PFSK-1 (cell line): ENCODE data around the gene ARHGAP27.

Experiments
- FOXP2 ChIP-seq: optimal IDR thresholded peaks from 2 replicates; pipeline ENCODE3; 2011; ENCODE audit warnings: borderline replicate concordance, control low read depth, inconsistent platforms; ENCODE audit not compliant: insufficient read depth; ENCODE audit errors: extremely low read length, extremely low read depth
- POLR2AphosphoS5 ChIP-seq: IDR thresholded peaks from 2 replicates; pipeline ENCODE4 v1.6.1; 2012; ENCODE audit warnings: low read depth, mild to moderate bottlenecking, control low read depth, low read length, moderate library complexity
- SIN3A ChIP-seq: IDR thresholded peaks from 2 replicates; pipeline ENCODE4 v1.6.1; 2012; ENCODE audit warnings: mild to moderate bottlenecking, low read length, moderate library complexity, borderline replicate concordance; ENCODE audit not compliant: insufficient read depth
- TAF1 ChIP-seq: IDR thresholded peaks from 2 replicates; pipeline ENCODE4 v1.6.1; 2012; ENCODE audit warnings: low read length, control low read depth, borderline replicate concordance; ENCODE audit not compliant: insufficient read depth
- TF ChIP-seq, protein P1 (sequence below), 2 experiments: IDR thresholded peaks; 2 replicates each; pipeline versions ENCODE4 v1.6.1 to v1.8.0; 2011 to 2012; ENCODE audit warnings: low read depth in 2 of 2, low read length in 2 of 2, control low read depth in 1 of 2, inconsistent platforms in 1 of 2, mild to moderate bottlenecking in 1 of 2, moderate library complexity in 1 of 2; ENCODE audit not compliant: insufficient read depth in 1 of 2

The ARHGAP27 gene

DNA sequence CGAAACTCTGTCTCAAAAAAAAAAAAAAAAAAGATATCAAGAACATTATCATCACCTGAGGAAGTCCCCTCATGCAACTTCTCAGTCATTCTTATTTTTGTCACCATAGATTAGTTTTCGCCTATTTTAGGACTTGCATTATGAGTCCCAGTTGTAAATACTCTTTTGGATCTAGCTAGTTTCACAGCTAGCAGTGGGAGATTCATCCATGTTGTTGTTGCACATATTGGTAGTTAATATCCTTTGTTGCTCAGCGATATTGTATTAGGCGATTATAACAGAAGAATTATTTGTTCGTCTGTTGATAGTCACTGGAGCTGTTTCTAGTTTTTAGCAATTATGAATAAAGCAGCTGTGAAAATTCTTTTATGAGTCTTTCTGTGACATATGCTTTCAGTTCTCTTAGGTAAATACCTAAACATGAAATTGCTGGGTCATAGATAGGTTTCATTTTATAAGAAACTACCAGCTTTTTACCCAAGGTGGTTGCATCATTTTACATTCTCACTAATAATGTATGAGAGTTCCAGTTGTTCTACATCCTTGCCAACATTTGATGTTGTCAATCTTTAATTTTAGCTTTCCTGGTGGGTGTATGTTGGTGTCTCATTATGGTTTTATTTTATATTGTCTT, 75.2 kb downstream of the ARHGAP27 start:
- TF ChIP-seq POLR2AphosphoS5 = no peak
- TF ChIP-seq TAF1 = no peak
- no peak for TF ChIP-seq FOXP2
- TF ChIP-seq SIN3A = no peak
- TF ChIP-seq, protein P1, sequence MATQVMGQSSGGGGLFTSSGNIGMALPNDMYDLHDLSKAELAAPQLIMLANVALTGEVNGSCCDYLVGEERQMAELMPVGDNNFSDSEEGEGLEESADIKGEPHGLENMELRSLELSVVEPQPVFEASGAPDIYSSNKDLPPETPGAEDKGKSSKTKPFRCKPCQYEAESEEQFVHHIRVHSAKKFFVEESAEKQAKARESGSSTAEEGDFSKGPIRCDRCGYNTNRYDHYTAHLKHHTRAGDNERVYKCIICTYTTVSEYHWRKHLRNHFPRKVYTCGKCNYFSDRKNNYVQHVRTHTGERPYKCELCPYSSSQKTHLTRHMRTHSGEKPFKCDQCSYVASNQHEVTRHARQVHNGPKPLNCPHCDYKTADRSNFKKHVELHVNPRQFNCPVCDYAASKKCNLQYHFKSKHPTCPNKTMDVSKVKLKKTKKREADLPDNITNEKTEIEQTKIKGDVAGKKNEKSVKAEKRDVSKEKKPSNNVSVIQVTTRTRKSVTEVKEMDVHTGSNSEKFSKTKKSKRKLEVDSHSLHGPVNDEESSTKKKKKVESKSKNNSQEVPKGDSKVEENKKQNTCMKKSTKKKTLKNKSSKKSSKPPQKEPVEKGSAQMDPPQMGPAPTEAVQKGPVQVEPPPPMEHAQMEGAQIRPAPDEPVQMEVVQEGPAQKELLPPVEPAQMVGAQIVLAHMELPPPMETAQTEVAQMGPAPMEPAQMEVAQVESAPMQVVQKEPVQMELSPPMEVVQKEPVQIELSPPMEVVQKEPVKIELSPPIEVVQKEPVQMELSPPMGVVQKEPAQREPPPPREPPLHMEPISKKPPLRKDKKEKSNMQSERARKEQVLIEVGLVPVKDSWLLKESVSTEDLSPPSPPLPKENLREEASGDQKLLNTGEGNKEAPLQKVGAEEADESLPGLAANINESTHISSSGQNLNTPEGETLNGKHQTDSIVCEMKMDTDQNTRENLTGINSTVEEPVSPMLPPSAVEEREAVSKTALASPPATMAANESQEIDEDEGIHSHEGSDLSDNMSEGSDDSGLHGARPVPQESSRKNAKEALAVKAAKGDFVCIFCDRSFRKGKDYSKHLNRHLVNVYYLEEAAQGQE (IDR thresholded peaks at IDR 0.05; ENCODE audit: insufficient read depth in 1 of 2, low read depth in 2 of 2, low read length in 2 of 2) = no peak

DNA sequence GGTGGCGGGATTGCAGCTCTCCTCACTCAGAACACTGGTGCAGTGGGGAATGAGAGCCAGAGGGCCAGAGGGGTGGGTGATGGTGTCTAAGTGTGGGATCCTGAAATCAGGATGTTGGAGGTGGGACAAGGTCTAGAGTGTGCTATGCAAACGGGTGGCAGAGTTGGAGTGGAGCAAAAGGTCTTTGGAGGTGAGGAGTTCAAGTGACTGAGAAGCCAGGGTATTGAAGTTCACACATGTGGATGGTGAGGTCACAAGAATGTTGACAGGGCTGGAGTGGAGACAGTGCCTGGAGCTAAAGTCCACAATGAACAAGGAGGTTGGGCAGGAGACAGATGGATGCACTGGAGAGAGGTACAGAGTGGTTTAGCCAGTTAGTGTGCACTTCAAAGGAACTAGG, 77.6 kb downstream of the ARHGAP27 start:
- TF ChIP-seq TAF1 = no peak
- TF ChIP-seq, protein P1 (IDR thresholded peaks at IDR 0.05; ENCODE audit: insufficient read depth in 1 of 2, low read depth in 2 of 2, low read length in 2 of 2) = no peak
- no peak for TF ChIP-seq SIN3A

DNA sequence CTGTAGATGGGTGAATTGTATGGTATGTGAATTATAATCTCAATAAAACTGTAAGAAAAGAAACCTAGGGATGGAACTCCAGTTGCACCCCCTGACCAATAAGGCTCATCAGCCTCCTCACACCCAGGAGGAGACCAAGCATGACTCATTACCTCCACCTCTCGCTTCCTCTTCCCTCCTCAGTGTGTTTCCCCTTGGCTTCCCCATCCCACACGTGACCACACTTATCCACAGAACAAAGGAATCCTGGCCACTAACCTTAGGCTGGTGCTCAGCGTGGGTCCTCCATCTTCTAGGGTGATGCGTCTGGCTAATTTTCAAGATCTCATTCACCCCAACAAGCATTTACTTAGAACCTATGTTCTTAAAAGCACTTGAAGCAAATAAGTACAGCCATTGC, 79.6 kb downstream of the ARHGAP27 start:
- no peak for TF ChIP-seq TAF1

DNA sequence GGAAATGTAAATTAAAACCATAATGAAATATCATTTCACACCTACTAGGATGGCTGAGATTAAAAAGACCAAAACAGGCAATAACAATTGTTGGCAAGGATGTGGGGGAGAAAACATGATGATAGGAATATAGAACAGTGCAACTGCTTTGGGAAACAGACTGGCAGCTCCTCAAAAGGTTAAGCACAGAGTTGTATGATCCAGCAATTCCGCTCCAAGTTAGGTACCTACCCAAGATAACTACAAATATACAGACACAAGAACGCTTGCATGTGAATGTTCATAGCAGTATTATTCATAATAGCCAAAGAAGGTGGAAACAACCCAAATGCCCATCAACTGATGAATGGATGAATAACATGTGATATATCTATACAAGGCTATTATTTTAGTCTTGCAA, 80.8 kb downstream of the ARHGAP27 start:
- no peak for TF ChIP-seq FOXP2
- no peak for TF ChIP-seq POLR2AphosphoS5
- TF ChIP-seq, protein P1 (IDR thresholded peaks at IDR 0.05; ENCODE audit: insufficient read depth in 1 of 2, low read depth in 2 of 2, low read length in 2 of 2) = no peak
- no peak for TF ChIP-seq TAF1
- no peak for TF ChIP-seq SIN3A

DNA sequence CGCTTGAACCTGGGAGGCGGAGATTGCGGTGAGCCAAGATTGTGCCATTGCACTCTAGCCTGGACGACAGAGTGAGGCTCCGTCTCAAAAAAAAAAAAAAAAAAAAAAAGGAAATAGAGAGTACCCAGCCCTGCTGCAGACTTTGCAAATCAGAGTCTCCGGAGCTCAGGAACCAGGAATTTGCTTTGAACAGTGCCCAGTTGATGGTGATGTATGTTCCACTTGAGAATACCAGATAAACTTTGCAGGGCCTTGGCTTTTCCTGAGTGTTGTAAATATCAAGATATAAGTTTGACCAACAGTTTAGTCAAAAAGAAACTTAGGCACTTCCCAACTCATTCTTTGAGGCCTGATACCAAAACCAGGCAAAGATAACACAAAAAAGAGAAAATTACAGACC, 85.2 kb downstream of the ARHGAP27 start:
- TF ChIP-seq, protein P1 (IDR thresholded peaks at IDR 0.05; ENCODE audit: insufficient read depth in 1 of 2, low read depth in 2 of 2, low read length in 2 of 2) = no peak
- TF ChIP-seq SIN3A (no peak), POLR2AphosphoS5 (no peak), TAF1 (no peak), FOXP2 (no peak)
